B cell (primary cell): ENCODE measurements around the gene TOMM40L. TPM values are rescaled to one million over a fixed set of nuclear protein-coding genes. Genes with fewer than 3 reads are reported as not detected.
A peak's percentile ranks its signal among the peaks of the same experiment; 100 is the strongest.

Source experiments
- ATAC-seq: fragments of 200-7000 bp; cut with Tn5 transposase; one replicate; pipeline ENCODE4 v1.10.0; 2021; ENCODE audit warnings: low read depth, mild to moderate bottlenecking, moderate number of reproducible peaks, moderate library complexity
- CTCF ChIA-PET: fragments of 350-600 bp; sonication (Branson Sonifier 250); formaldehyde crosslinking; loops from one replicate; lab custom pipeline; 2021; ENCODE audit warnings: antibody characterized with exemption, inconsistent platforms; lab: Charles Lee
- POLR2A ChIA-PET: fragments of 350-600 bp; sonication (Branson Sonifier 250); formaldehyde crosslinking; loops from one replicate; lab custom pipeline; 2021; ENCODE audit warnings: antibody characterized with exemption; lab: Charles Lee
- DNase-seq: peaks from one replicate; pipeline ENCODE4 v3.0.0; 2013
- H2AFZ ChIP-seq: 2 replicates; pipeline ENCODE4 v1.6.1; 2012; ENCODE audit warnings: mild to moderate bottlenecking, low read depth, low read length; ENCODE audit not compliant: insufficient read depth, poor library complexity, severe bottlenecking
- H3K27ac ChIP-seq, 2 donors: 1 replicate in 1 of 2; 2 replicates in 1 of 2; pipeline ENCODE4 v1.5.1; 2012 to 2013; ENCODE audit warnings: low read length in 2 of 2, mild to moderate bottlenecking in 2 of 2, moderate library complexity in 1 of 2
- H3K27me3 ChIP-seq, 4 experiments: fragments of 200-600 bp in 1 of 4; sonication (generic) in 1 of 4; replicated peaks in 1 of 4; 1 replicate in 2 of 4; 2 replicates in 2 of 4; pipeline versions ENCODE4 v1.6.1 to v1.7.0; 2013 to 2016; ENCODE audit warnings: low read length in 3 of 4, mild to moderate bottlenecking in 2 of 4, mixed read lengths in 1 of 4, moderate library complexity in 1 of 4; ENCODE audit not compliant: insufficient read depth in 4 of 4, control insufficient read depth in 3 of 4; ENCODE audit errors: control extremely low read depth in 1 of 4
- H3K36me3 ChIP-seq, 2 experiments: replicated peaks in 1 of 2; 1 replicate in 1 of 2; 2 replicates in 1 of 2; pipeline versions ENCODE4 v1.6.1 to v1.7.1; 2013; ENCODE audit warnings: low read length in 1 of 2; ENCODE audit not compliant: insufficient read depth in 2 of 2, control insufficient read depth in 1 of 2; ENCODE audit errors: control extremely low read depth in 1 of 2, extremely low read depth in 1 of 2
- H3K4me1 ChIP-seq, 2 donors: fragments of 200-600 bp in 1 of 2; sonication (generic) in 1 of 2; 1 replicate in 1 of 2; 2 replicates in 1 of 2; pipeline versions ENCODE4 v1.5.1 to v1.6.1; 2013 to 2017; ENCODE audit warnings: low read length in 2 of 2; ENCODE audit not compliant: control insufficient read depth in 2 of 2, insufficient read depth in 2 of 2
- H3K4me2 ChIP-seq: replicated peaks from 2 replicates; pipeline ENCODE3; 2012; ENCODE audit warnings: mild to moderate bottlenecking, low read depth, low read length; ENCODE audit not compliant: poor library complexity, severe bottlenecking
- H3K4me3 ChIP-seq, 5 experiments: fragments of 200-600 bp in 1 of 5; sonication (generic) in 1 of 5; 1 replicate in 3 of 5; 2 replicates in 2 of 5; pipeline versions ENCODE4 v1.5.1 to v1.7.0; 2011 to 2016; ENCODE audit warnings: low read length in 4 of 5, mild to moderate bottlenecking in 4 of 5, low read depth in 2 of 5, control low read depth in 1 of 5, moderate library complexity in 1 of 5; ENCODE audit not compliant: insufficient read depth in 1 of 5; ENCODE audit errors: control extremely low read depth in 1 of 5, extremely low read depth in 1 of 5
- H3K79me2 ChIP-seq: fragments of 200-600 bp; sonication (generic); one replicate; pipeline ENCODE4 v1.6.0; 2016; ENCODE audit warnings: low read length; ENCODE audit not compliant: control insufficient read depth, insufficient read depth
- H3K9ac ChIP-seq: fragments of 200-600 bp; sonication (generic); 2 replicates; pipeline ENCODE4 v1.6.1; 2017; ENCODE audit warnings: mild to moderate bottlenecking, low read length, moderate library complexity
- H3K9me3 ChIP-seq, 3 donors: one replicate each; pipeline versions ENCODE4 v1.6.1 to v1.7.1; 2013; ENCODE audit warnings: low read length in 2 of 3; ENCODE audit not compliant: control insufficient read depth in 2 of 3, insufficient read depth in 1 of 3; ENCODE audit errors: control extremely low read depth in 1 of 3
- H4K20me1 ChIP-seq: 2 replicates; pipeline ENCODE4 v1.6.0; 2012; ENCODE audit warnings: mild to moderate bottlenecking, low read length; ENCODE audit not compliant: insufficient read depth, control insufficient read depth, poor library complexity, severe bottlenecking
- H3K27ac Mint-ChIP-seq: one replicate; pipeline ENCODE4 v1.8.0; 2021; ENCODE audit warnings: mixed read lengths
- H3K27me3 Mint-ChIP-seq: one replicate; pipeline ENCODE4 v1.8.0; 2021; ENCODE audit warnings: mixed read lengths
- H3K4me1 Mint-ChIP-seq: one replicate; pipeline ENCODE4 v1.8.0; 2021; ENCODE audit warnings: mixed read lengths
- H3K4me3 Mint-ChIP-seq: one replicate; pipeline ENCODE4 v1.8.0; 2021; ENCODE audit warnings: mixed read lengths
- H3K9me3 Mint-ChIP-seq: one replicate; pipeline ENCODE4 v1.8.0; 2022; ENCODE audit warnings: mixed read lengths; ENCODE audit not compliant: insufficient read depth
- CTCF ChIP-seq: fragments of 200-600 bp; IDR thresholded peaks from one replicate; pipeline ENCODE4 v1.8.0; 2022; ENCODE audit warnings: antibody characterized with exemption, mild to moderate bottlenecking
- EZH2 ChIP-seq: IDR thresholded peaks from 2 replicates; pipeline ENCODE4 v1.6.1; 2012; ENCODE audit warnings: borderline replicate concordance, low read depth, mild to moderate bottlenecking, moderate library complexity, low read length; ENCODE audit not compliant: insufficient read depth, poor library complexity, severe bottlenecking
- WGBS: methylation state at CpG from one replicate; pipeline ENCODE4 v1.1.5; 2013; ENCODE audit warnings: missing lambda C conversion rate; ENCODE audit not compliant: insufficient coverage; 5-methylcytosine and 5-hydroxymethylcytosine counted together
- intact Hi-C: fragments of 100-400 bp; cut with micrococcal nuclease; formaldehyde crosslinking; loops from one replicate; pipeline ENCODE4 v1.10.0; 2022
- polyA plus RNA-seq: library from polyadenylated mRNA; depleted of rRNA; stranded (reverse); fragments of >200 nt; gene quantifications from 2 replicates; pipeline ENCODE4 v1.2.3, GENCODE V29; 2012
- total RNA-seq, 2 donors: library from RNA; stranded (reverse); fragments of 120-200 nt in 1 of 2; gene quantifications; 1 replicate in 1 of 2; 2 replicates in 1 of 2; pipeline versions ENCODE4 v1.2.3 to v1.2.4, GENCODE V29; 2013 to 2022

Gene TOMM40L
- total and polyA plus RNA-seq, 2 donors (not counting 1 experiment from before 2014, with no cell fraction given) = 6.5 to 9.2 TPM

- Histone ChIP-seq H3K27me3 (no peaks in the 10 kb centered on the region), H3K9me3 (no peaks in the 10 kb centered on the region), H3K27ac (peak overlapping the region; percentile 76 to 81), H4K20me1 (peaks cover 9% of the 10 kb centered on the region), H3K4me1 (peaks cover 42 to 58% of the 10 kb centered on the region in 2 donors), H3K4me2 (peak overlapping the region; percentile 82), H3K4me3 (peak overlapping the region; percentile 23 to 95 (median 90)), H3K36me3 (peaks cover 3 to 31% of the 10 kb centered on the region in 2 experiments), H3K79me2 (peaks cover 33% of the 10 kb centered on the region), H2AFZ (peak overlapping the region; percentile 96), H3K9ac (peak overlapping the region; percentile 83)
- no peak for TF ChIP-seq CTCF
- no peak for TF ChIP-seq EZH2
- CTCF ChIA-PET = interaction anchor here (0.6 to 3.3 kb wide), 2 partner anchors 11 to 20 kb away, joined by 5 to 24 read pairs; partner anchors contain the start of gene PPOX
- peaks cover 64% of the 10 kb centered on the region for H3K4me1 Mint-ChIP-seq
- POLR2A ChIA-PET = interaction anchor here (0.9 to 2.3 kb wide), 3 partner anchors 12 to 48 kb away, joined by 5 to 10 read pairs (median 5); partner anchors contain the start of genes NDUFS2, PPOX and TOMM40L
- H3K27ac Mint-ChIP-seq = peak overlapping the region; percentile 100
- ATAC-seq (no peak), DNase-seq (no peak)
- H3K4me3 Mint-ChIP-seq = peak overlapping the region; percentile 99
- no peaks in the 10 kb centered on the region for H3K27me3 Mint-ChIP-seq
- WGBS = 83% methylated on average over 1 of the region's 9 CpGs
- no peaks in the 10 kb centered on the region for H3K9me3 Mint-ChIP-seq
- intact Hi-C loops = loop anchor here (1.0 kb wide), 4 partner anchors 7 to 24 kb away; partner anchors contain the start of genes NDUFS2, PPOX and USP21
These were observed 48.0 kb upstream of the TOMM40L start for GRCh38 chr1:161177936-161178244.

DNA sequence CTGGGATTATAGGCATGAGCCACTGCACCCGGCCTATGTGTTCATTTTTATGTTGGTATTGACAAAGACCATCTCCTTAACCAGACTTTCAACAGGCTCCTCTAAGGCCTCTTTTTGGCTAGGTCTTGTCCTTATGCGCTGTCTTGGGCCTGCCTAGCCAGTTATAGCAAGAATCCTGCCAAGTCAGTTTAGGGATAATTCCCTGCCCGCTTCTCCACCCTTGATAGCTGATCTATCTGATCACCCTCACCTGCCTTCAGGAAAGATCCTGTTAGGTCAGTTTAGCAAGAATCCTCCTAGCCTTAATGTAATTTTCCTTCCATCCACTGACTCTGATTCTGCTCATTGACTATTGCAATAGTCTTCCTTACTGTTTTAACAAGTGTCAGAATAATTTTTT lies 46.2 kb upstream of the TOMM40L start:
- ChIA-PET CTCF (interaction anchor here (0.6 to 5.4 kb wide), 4 partner anchors 13 to 476 kb away, joined by 3 to 64 read pairs (median 5); partner anchors contain the start of gene PPOX), POLR2A (interaction anchor here (0.7 kb wide), 1 partner anchor 385 kb away, joined by 3 read pairs; no protein-coding TSS in a partner anchor)
- Histone ChIP-seq H3K27ac (no peak overlapping the region), H3K9me3 (no peaks in the 10 kb centered on the region), H3K4me2 (no peak overlapping the region), H2AFZ (no peak overlapping the region), H3K4me3 (no peak overlapping the region), H3K9ac (no peak overlapping the region), H3K27me3 (no peaks in the 10 kb centered on the region), H3K79me2 (peaks cover 25% of the 10 kb centered on the region), H3K36me3 (peaks cover 0 to 15% of the 10 kb centered on the region in 2 experiments), H4K20me1 (peaks cover 9% of the 10 kb centered on the region), H3K4me1 (peaks cover 58 to 71% of the 10 kb centered on the region in 2 donors)
- Mint-ChIP-seq H3K4me3 (no peak overlapping the region), H3K4me1 (peaks cover 75% of the 10 kb centered on the region), H3K9me3 (no peaks in the 10 kb centered on the region), H3K27me3 (no peaks in the 10 kb centered on the region), H3K27ac (no peak overlapping the region)
- DNase-seq (no peak), ATAC-seq (no peak)
- intact Hi-C loops = no loop called here
- WGBS = 94% methylated on average over 2 of the region's 3 CpGs
- TF ChIP-seq CTCF (no peak), EZH2 (no peak)
